Measurements from ENCODE around the gene IL6ST.

DNA sequence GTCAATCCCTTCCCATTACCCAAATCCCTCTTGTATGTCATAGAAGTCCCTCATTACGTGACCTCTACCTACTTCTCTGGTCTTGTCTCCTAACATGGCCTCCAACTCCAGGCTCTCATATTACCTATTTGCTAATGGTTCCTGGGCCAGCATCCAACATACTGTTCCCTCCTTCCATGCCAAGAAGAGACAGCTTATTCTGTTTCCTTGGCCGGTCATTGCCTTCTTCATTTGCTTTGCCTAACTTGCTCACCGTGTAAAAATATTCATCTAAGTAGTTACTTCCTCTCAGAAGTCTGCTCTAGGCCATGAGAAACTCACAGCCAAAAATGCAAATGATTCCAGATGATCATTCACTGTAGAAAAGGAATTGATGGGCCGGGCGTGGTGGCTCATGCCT, 8.9 kb upstream of the IL6ST start:
- TF ChIP-seq, protein P1, sequence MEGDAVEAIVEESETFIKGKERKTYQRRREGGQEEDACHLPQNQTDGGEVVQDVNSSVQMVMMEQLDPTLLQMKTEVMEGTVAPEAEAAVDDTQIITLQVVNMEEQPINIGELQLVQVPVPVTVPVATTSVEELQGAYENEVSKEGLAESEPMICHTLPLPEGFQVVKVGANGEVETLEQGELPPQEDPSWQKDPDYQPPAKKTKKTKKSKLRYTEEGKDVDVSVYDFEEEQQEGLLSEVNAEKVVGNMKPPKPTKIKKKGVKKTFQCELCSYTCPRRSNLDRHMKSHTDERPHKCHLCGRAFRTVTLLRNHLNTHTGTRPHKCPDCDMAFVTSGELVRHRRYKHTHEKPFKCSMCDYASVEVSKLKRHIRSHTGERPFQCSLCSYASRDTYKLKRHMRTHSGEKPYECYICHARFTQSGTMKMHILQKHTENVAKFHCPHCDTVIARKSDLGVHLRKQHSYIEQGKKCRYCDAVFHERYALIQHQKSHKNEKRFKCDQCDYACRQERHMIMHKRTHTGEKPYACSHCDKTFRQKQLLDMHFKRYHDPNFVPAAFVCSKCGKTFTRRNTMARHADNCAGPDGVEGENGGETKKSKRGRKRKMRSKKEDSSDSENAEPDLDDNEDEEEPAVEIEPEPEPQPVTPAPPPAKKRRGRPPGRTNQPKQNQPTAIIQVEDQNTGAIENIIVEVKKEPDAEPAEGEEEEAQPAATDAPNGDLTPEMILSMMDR (IDR thresholded peaks at IDR 0.05 in 8 of 11, conservative IDR thresholded peaks at IDR 0.05 in 3 of 11): no peak
- TF ChIP-seq POLR2AphosphoS5 (IDR thresholded peaks at IDR 0.05): no peak
